GM19463 (cell line): ENCODE measurements around the gene CCRL2.

Experiments used
- ATAC-seq: cut with Tn5 transposase; IDR thresholded peaks from one replicate; pipeline ENCODE4 v1.9.1; 2021; ENCODE audit warnings: mild to moderate bottlenecking, moderate library complexity; ENCODE audit not compliant: unreplicated experiment

CCRL2 gene

DNA sequence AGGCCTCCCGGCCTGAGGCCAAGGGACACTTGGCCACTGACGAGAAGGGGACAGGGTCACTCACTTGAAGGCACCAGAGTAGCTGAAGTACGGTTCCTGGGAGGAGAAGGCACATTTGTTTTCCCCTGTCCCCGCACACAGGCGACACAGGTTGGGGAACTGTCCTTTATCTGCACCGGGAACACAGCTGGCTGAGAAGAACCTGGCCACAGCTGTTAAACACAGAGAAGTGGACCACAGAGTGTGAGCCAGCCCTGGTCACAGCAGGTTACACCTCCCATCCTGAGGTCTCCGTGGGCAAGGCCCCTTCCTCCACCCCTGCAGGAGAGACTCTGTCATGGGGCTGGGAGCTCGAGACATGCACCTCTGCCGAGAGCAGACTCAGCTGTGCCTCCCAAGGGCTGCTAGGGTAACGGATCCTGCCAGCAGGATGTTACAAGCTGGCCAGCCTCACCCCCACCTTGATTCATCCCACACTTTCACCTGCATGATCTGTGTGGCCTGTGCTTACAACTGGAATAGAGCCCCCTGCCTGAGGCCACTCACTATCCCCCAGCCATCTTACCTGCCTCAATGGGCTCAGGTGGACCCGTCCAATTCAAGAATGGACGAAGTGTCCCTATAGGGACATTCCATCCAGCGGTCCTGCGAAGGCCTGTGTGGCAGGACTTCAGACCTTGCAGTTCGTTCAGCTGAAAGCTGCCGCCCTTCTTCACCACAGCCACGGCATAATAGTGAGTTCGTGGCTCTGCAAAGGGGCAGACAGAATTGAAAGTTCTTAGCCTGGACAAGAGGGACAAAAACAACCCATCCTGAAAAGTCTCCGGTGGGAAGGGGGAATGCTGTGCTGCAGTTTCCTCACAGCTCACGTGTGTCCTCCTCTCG lies 48.4 kb downstream of the CCRL2 start:
- no peak for ATAC-seq

DNA sequence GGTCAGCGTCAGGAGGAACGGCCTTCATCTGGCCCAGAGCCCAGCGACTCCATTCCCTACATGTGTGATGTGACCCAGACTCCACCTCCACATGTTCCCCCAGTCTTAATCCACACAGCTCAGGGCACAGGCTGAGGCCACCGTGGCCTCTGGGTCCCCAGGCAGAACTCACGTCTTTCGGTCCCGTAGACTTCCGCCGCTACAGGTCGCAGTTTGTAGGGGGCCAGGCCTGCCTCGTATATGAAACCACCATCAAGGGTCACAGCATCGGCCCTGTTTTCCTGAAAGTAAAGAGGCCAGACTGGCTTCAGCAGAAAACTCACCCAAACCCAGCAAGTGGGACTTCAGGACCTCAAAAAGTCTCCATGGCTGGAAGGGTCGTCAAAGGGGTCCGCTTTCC lies 49.1 kb downstream of the CCRL2 start:
- ATAC-seq: no peak
